ENCODE data around the gene SLC5A9. TPM values are rescaled to one million over a fixed set of nuclear protein-coding genes. Genes with fewer than 3 reads are reported as not detected.

Gene SLC5A9
- total and polyA plus RNA-seq, 7 donors: 0.01 to 0.39 TPM; not detected in 5

GRCh38 chr1:48236716-48237470 lies 14.4 kb downstream of the SLC5A9 start:
- Histone ChIP-seq H3K27ac (no peak overlapping the region), H3K4me3 (no peak overlapping the region), H3K36me3 (ENCODE audit: insufficient read depth in 1 of 2, low read depth in 1 of 2) (no peaks in the 10 kb centered on the region), H3K9me3 (no peaks in the 10 kb centered on the region), H3K27me3 (ENCODE audit: insufficient read depth in 3 of 3, low read length in 2 of 3) (no peaks in the 10 kb centered on the region), H3K4me1 (no peaks in the 10 kb centered on the region)
- DNase-seq: no peak
- 66 to 77% (median 71%) methylated on average over 4 of the region's 4 CpGs for WGBS, 3 donors
- TF ChIP-seq, protein P1, sequence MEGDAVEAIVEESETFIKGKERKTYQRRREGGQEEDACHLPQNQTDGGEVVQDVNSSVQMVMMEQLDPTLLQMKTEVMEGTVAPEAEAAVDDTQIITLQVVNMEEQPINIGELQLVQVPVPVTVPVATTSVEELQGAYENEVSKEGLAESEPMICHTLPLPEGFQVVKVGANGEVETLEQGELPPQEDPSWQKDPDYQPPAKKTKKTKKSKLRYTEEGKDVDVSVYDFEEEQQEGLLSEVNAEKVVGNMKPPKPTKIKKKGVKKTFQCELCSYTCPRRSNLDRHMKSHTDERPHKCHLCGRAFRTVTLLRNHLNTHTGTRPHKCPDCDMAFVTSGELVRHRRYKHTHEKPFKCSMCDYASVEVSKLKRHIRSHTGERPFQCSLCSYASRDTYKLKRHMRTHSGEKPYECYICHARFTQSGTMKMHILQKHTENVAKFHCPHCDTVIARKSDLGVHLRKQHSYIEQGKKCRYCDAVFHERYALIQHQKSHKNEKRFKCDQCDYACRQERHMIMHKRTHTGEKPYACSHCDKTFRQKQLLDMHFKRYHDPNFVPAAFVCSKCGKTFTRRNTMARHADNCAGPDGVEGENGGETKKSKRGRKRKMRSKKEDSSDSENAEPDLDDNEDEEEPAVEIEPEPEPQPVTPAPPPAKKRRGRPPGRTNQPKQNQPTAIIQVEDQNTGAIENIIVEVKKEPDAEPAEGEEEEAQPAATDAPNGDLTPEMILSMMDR (IDR thresholded peaks at IDR 0.05): peak; percentile 45
- intact Hi-C loops (cut with DNase I): no loop called here
- ATAC-seq: no peak

DNA sequence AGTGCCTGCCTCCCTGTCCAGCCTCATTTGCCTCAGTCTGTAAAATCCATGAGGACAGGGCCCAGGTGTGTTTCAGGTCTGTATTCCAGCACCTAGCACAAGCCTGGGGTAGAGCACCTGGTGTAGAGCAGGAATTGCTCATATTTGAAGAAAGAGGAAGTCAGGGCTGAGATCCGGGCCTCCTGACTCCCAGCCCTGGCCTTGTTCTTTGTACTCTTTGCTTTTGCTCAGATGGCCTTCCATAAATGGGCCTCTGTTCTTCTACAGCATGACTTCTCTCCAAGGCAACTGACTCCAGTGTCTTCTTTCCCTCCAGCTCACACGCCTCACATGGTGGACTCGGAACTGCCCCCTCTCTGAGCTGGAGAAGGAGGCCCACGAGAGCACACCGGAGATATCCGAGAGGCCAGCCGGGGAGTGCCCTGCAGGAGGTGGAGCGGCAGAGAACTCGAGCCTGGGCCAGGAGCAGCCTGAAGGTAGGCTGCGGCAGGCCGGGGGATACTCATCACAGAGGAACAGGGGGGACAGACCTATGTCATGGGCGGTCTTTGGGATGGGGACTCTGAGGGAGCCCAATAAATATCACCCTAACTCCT lies 19.7 kb downstream of the SLC5A9 start:
- 86 to 94% (median 89%) methylated on average over 12 of the region's 12 CpGs for WGBS, 3 donors
- no peaks in the 10 kb centered on the region for H3K27me3 ChIP-seq (ENCODE audit: insufficient read depth in 3 of 3, low read length in 2 of 3)
- no peak for ATAC-seq
- TF ChIP-seq, protein P1 (IDR thresholded peaks at IDR 0.05): no peak
- H3K9me3 ChIP-seq: no peaks in the 10 kb centered on the region
- no peak overlapping the region for H3K27ac ChIP-seq
- no peaks in the 10 kb centered on the region for H3K4me1 ChIP-seq
- DNase-seq: no peak
- intact Hi-C loops (cut with DNase I): no loop called here
- H3K4me3 ChIP-seq: no peak overlapping the region
- no peaks in the 10 kb centered on the region for H3K36me3 ChIP-seq (ENCODE audit: insufficient read depth in 1 of 2, low read depth in 1 of 2)

GRCh38 chr1:48245106-48245505 lies 22.6 kb downstream of the SLC5A9 start:
- Histone ChIP-seq H3K4me3 (no peak overlapping the region), H3K27ac (no peak overlapping the region), H3K9me3 (no peaks in the 10 kb centered on the region), H3K27me3 (ENCODE audit: insufficient read depth in 3 of 3, low read length in 2 of 3) (no peaks in the 10 kb centered on the region), H3K4me1 (no peaks in the 10 kb centered on the region), H3K36me3 (ENCODE audit: insufficient read depth in 1 of 2, low read depth in 1 of 2) (no peaks in the 10 kb centered on the region)
- DNase-seq: no peak
- ATAC-seq: peak in 2 of 4 donors; percentile 35 to 46
- 29 to 42% (median 38%) methylated on average over 2 of the region's 2 CpGs for WGBS, 3 donors
- TF ChIP-seq, protein P1 (IDR thresholded peaks at IDR 0.05): no peak
- intact Hi-C loops (cut with DNase I): no loop called here

DNA sequence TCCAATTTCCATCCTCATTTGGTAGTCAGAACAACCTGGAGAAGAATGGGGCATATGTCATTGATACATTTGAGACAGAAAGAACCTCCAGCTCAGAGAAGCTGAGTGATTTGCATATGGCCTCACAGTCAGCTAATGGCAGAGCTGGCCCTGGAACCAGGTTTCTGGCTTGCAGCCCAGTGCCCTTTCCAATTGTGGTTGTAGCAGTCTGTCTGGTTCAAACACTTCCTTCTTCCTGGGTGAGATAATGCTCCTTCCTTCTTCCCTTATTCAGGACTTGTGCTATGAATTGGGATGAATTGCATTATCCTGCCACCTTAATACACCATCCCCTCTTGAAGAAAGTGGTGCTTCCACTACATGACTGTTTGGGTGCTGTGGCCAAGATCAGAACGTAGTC lies 24.2 kb downstream of the SLC5A9 start:
- WGBS, 3 donors: 72 to 78% (median 72%) methylated on average over 1 of the region's 1 CpG
- no peaks in the 10 kb centered on the region for H3K4me1 ChIP-seq
- H3K9me3 ChIP-seq: no peaks in the 10 kb centered on the region
- no peak overlapping the region for H3K27ac ChIP-seq
- ATAC-seq (no peak), DNase-seq (peak in 1 of 2 donors; percentile 31)
- H3K27me3 ChIP-seq (ENCODE audit: insufficient read depth in 3 of 3, low read length in 2 of 3): no peaks in the 10 kb centered on the region
- no peak overlapping the region for H3K4me3 ChIP-seq
- TF ChIP-seq, protein P1 (IDR thresholded peaks at IDR 0.05): no peak
- intact Hi-C loops (cut with DNase I): no loop called here
- no peaks in the 10 kb centered on the region for H3K36me3 ChIP-seq (ENCODE audit: insufficient read depth in 1 of 2, low read depth in 1 of 2)
